ENCODE results near the gene ARHGEF4.

- no peak for TF ChIP-seq CTCF (IDR thresholded peaks at IDR 0.05; ENCODE audit: low read length)
- no peak for TF ChIP-seq EZH2phosphoT487 (IDR thresholded peaks at IDR 0.05; ENCODE audit: low read length)
Observed at GRCh38 chr2:130810490-130810889, 26.2 kb upstream of the ARHGEF4 start.
